HG03558 (cell line): Measurements from ENCODE around the gene GRAMD2B.
"Not testable (repeated sequence)": the region's sequence is repeated elsewhere in the genome, so short reads cannot be mapped to it uniquely, and the experiment has no call there.

ENCODE experiments used
- ATAC-seq: cut with Tn5 transposase; IDR thresholded peaks from one replicate; pipeline ENCODE4 v1.9.1; 2021; ENCODE audit warnings: moderate number of reproducible peaks; ENCODE audit not compliant: unreplicated experiment; ENCODE audit errors: extremely low read depth

Gene GRAMD2B, protein sequence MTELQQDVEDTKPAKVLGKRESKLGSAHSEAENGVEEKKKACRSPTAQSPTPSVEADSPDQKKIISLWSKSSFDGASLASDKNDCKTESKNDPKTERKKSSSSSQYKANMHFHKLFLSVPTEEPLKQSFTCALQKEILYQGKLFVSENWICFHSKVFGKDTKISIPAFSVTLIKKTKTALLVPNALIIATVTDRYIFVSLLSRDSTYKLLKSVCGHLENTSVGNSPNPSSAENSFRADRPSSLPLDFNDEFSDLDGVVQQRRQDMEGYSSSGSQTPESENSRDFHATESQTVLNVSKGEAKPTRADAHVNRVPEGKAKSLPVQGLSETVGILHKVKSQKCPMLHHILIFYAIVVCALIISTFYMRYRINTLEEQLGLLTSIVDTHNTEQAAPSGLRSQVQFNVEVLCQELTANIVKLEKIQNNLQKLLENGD

DNA sequence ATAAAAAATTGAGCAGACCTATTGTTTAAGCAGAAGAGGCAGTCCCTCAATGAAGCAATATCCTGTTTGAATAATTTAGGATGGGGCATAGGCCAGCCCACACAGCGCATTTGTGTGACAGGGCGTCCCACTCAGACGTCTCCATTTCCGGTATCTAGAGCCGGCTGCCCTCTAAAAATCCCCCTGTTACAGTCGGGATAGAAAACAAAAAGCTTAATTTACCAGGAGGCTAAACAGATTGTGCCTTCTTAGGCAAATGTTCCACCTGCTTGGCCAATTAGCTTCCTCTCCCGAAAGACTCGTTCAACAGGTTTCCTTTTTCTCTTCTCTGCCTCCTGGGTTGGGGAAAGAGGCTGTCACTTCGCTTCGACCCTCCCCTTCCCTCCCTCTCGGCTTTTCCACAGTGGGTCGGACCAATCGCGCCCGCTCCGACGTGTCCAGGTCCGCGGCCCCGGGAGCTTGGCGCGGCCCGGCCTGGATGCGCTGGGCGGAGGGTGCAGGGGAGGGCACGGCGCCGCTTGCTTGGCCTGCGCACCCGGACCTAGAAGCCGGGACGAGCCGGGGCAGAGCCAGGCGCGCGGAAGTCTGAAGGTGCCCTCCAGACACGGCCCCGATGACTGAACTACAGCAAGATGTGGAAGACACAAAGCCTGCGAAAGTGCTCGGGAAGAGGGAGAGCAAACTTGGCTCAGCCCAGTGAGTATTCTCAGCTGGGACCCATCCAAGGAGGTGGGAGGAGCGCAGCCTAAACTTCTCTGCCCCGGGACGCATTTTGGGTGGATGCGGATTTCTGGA lies at the start of gene GRAMD2B:
GRAMD2B (plus strand) TSS at position 416 of the 795 bp plus-strand sequence; CDS start at position 614, 198 bp downstream.
- ATAC-seq: peak; percentile 55

DNA sequence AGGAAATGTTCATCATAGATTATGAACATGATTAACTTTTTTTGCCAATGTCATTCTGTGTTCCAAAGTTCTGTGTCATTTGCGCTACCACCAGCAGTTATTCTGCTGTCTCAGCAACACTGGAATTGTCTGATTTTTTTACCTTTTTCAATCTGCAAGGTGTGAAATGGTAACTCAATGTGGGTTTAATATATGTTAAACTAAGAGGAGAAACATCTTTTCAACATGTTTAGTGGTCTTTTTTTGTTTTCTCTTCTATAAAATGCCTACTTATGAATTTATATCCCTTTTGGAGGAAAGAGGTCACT lies 49.1 kb upstream of the GRAMD2B start:
- no peak for ATAC-seq

DNA sequence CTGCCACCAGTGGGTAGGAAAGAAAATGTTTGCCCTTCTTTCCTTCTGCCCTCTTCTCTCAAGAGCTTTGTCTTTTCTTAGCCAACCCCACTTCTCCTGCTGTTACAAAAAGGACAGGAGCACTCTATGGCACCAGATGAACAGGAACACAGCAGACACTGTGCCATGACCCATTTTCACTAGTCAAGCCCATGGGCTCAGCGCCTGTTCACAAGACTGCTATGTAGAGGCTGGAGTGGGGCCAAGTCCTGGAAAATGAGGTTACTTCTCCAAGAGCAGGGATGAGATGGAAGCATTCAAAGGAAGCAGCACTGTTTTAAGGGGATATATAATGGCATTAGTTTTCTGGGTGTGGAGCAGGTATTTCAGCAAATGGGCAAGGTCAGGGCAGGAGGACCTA lies 46.8 kb upstream of the GRAMD2B start:
- ATAC-seq: no peak

DNA sequence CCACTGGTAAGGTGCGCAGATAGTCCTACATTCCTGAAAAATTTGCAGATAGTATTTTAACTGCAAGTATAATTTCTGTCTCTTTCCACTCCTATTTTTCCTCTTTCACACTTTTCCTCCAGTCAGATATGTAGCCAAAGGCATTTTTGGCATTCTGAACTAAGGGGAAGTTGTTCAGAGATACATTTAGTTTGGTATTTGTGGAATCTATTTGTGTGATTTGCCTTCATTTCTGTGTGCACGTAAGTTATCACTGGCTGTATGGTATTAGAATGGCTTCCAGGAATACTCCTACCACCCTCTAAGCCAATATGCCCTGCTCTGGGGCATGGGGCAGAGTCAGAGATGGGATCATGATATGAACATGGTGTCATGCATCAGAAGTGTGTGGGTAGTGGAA lies 45.8 kb upstream of the GRAMD2B start:
- no peak for ATAC-seq

DNA sequence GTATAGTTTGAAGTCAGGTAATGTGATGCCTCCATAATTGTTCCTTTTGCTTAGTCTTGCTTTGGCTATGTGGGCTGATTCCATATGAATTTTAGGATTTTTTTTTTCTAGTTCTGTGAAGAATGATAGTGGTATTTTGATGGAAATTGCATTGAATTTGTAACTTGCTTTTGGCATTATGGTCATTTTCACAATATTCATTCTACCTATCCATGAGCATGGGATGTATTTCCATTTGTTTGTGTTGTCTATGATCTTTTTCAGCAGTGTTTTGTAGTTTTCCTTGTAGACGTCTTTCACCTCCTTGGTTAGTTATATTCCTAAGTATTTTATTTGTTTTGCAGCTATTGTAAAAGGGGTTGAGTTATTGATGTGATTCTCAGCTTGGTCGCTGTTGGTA lies 42.9 kb upstream of the GRAMD2B start:
- not testable (repeated sequence) for ATAC-seq

DNA sequence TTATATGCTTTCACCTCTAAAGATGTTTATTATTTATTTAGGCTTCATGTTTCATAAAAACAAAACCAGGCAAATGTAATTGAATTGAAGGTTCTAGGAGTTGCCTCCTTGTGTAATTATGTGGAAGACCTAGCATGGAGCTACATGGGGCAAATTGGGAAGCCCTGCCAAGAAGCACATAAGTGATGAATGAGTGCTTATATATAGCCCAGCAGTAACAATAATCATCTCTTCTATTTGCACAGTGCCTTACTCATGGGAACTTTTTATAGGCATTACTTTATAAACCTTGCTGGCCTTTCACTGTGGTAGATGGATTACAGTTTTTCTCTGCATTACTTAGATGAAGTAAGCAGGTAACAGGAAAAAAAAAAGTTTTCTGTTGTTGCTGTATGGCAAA lies 40.0 kb upstream of the GRAMD2B start:
- no peak for ATAC-seq

DNA sequence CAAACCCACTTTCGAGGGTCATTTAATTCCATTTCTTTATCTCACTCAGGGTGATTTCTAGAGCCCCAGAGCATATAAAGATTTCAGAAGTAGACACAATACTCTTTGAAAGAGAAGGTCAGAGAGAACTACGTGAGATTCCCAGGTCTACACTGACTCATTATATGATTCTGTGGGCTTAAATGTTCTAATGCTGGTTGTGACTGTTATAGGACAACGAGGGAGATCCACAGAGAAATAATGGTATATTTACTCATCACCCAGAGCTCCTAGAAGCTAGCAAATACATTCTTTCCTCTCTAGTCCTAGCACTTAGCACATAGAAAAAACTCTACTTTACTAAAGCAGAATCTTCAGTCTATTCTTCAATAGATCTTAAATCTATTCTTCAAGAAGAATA lies 39.4 kb upstream of the GRAMD2B start:
- no peak for ATAC-seq

DNA sequence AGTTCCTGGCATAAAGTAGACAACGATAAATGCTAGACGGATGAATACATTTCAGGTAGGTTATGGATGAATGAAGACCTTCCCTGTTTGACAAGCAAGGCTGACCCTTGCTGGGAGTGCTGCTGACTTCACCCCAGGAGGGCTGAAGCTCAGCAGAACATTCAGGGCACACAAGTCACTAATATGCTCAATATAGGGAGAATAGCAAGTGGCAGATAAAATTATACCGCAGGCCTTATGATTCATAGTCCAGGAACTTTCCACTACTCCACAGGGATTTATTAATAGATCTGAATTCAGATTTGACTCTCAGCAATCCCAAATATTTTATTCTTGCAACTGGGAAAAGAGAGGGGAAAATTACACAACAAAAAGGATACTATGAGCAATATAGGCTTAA lies 38.2 kb upstream of the GRAMD2B start:
- no peak for ATAC-seq

DNA sequence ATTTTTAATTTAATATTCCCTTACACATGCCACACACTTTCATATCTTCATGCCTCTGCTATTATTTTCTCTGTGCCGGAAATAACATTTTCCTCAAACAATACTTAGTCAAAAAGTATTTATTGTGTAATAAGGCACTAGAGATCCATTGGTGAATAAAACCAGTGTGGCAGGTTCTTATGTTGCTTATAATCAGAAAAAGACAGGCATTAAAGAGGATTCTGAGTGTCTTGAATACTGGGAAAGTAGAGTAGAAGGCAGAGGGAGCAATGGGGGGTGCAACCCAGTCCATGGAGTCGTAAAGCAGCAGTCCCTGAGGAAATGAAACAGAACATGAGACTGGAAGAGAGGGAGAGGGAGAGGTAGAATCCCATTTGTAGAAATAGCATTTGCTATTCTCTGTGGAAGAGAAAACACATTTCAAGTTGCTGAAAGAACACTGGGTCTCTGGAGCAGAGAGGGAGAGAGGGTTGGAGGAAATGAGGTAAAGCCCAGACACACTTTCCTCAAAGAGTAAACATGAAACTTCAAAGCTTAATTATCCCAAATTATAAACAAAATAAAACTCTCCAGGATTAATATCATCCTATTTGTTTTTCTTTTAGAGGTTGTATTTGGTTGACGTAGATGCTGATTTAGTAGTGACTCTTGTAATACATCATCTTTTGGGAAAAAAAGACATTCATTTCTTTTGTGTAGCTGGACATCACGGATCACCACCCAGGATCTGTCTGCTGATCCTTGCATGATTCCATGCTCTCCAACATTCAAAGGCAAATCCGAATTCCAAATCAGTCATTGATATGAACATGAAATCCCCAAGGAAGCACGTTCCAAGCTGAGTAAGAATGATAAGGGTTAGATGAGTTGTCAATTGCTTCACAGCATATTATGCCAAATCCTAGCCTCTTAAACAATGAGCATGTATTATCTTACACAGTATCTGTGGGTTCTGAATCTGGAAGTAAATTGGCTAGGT lies 37.4 kb upstream of the GRAMD2B start:
- no peak for ATAC-seq

DNA sequence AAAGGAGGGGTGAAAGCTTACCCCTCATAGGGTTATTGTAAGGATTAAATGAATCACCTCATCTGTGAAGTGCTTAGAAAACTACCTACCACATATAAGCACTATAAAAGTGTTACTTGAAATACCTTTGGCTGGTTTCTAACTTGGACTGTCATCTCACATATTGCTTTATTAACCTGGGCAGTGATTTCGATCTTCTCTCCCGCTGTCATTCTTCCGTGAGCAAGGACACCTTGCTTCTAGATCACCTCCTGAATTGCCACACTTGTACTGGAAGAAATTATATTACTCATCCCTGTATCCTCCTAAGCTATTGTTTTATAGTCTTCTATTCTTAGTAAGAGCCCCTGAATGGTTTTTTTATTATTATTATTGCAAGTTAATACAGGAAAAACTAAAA lies 34.0 kb upstream of the GRAMD2B start:
- ATAC-seq: no peak

DNA sequence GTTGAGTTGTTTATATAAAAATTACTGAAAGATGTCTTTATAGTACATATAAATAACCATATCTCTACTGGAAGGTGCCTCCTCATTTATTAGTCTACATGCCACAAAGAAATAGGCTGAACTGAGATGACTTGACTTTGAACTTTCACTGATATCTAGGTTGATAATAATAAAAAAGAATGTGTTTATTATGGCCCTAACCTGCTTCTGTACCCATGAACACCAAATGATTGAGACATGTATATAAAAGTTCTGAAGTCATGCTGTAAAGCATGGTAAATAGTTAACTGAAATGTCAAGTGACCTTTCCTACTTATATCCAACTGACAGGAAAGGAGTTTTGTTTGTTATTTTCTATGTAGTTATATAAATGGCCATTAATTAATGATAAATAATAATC lies 33.2 kb upstream of the GRAMD2B start:
- ATAC-seq: no peak

DNA sequence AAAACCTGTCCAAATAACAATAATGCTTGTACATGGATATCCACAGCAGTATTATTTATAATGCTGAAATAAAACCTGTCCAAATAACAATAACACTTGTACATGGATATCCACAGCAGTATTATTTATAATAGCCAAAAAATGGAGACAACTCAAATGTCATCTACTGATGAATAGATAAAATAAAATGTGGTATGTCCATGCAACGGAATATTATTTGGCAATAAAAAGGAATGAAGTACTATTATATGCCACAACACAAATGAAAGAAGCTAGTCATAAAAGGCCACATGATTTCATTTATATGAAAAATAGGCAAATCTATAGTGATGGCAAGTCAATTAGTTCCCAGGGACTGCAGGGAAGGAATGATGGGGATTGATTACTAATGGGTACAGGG lies 31.8 kb upstream of the GRAMD2B start:
- ATAC-seq: no peak

DNA sequence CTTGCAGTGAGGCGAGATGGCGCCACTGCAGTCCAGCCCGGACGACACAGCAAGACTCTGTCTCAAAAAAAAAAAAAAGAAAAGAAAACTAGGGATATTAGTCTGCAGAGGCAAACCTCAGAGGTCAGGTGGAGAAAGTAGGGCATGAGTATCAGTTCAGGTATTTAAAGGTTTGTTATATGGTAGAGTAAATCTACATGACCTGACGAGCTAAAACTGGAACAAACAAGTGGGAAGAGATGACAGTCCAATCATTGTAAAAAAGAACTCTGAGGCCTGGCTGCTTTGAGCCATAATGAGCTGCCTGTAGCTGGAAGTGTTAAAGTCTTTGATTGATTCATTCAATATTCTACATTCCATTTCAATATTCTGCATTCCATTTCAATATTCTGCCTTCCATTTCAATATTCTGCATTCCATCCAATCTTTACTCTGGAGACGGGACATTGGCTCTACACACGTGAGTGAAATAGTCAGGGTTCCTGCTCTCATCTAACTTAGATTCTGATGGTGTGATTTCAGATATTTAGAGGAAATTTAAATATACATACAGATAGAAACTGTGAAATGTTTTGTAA lies 28.9 kb upstream of the GRAMD2B start:
- ATAC-seq: no peak

DNA sequence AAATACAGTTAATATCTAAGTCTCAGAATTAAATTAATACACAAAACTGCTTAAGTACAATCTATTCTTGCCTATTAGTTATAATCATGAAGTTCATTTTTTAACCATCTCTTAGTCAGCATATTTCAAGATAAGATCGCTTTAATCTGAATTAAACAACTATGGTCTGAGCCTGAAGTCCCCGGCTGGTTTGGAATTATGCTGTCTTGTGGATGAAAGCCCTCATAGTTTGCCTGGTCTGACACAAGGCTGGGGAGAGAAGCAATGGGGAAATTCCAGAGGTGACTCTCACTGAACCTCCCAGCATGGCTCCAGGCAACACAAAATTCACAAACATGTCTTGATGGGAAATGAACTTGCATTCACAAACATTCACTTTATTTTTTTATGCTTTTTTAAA lies 28.0 kb upstream of the GRAMD2B start:
- ATAC-seq: no peak

DNA sequence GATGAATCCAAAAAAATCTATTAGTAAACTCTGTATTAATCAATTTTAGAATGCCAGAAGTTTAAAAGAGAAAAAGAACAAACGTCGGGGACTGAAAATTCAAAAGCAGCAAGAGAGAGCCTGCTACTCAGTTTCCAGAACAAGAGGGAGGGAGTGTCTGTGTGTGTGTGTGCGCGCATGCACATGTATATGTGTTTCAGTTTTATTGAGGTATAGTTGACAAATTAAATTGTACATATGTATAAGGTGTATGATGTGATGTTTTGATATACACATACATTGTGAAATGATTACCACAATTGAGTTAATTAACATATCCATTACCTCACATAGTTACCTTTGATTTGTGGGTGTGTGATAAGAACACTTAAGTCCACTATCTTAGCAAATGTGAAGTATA lies 27.6 kb upstream of the GRAMD2B start:
- ATAC-seq: no peak

DNA sequence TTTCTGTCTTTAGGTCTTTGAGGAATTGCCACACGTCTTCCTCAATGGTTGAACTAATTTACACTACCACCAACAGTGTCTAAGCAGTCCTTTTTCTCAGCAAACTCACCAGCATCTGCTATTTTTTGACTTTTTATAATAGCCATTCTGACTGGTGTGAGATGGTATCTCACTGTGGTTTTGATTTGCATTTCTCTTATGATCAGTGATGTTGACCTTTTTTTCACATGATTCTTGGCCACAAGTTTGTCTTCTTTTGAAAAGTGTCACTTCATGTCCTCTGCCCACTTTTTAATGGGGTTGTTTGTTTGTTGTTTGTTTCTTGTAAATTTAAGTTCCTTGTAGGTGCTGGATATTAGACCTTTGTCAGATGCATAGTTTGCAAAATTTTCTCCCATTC lies 26.5 kb upstream of the GRAMD2B start:
- ATAC-seq: not testable (repeated sequence)

DNA sequence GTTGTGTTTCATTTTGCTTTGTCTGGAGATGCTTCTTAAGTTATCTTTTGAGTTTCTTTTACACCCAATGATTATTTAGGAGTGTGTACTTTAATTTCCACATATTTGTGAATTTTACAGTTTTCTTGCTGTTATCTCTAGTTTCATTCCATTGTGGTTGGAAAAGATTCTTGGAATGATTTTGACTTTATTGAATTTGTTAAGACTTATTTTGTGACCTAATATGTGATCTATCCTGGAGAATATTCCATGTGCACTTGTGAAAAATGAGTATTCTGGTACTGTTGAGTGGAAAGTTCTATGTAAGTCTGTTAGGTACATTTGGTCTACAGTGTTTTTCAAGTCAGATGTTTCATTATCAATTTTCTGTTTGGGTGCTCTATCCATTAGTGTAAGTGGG lies 24.4 kb upstream of the GRAMD2B start:
- ATAC-seq: no peak

DNA sequence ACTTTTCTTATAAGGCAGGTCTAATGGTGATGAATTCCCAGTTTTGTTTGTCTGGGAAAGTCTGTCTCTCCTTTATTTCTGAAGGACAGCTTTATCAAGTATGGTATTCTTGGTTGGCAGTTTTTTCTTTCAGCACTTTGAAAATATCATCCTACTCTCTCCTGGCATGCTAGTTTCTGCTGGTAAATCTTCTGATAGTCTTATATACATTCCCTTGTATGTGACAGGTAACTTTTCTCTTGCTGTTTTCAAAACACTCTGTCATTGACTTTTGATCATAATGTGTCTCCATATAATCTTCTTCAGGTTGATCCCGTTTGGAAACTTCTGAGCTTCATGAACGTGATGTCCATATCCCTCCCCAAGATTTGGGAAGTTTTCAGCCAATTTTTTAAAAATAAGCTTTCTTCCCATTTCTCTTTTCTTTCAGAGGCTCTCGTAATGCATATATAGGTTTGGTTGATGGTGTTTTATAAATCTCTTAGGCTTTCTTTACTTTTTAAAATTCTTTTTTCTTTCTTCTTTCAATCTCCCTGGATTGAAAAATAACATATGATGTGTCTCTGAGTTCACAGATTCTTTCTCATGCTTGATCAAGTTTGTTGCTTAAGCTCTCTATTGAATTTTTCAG lies 22.5 kb upstream of the GRAMD2B start:
- no peak for ATAC-seq

DNA sequence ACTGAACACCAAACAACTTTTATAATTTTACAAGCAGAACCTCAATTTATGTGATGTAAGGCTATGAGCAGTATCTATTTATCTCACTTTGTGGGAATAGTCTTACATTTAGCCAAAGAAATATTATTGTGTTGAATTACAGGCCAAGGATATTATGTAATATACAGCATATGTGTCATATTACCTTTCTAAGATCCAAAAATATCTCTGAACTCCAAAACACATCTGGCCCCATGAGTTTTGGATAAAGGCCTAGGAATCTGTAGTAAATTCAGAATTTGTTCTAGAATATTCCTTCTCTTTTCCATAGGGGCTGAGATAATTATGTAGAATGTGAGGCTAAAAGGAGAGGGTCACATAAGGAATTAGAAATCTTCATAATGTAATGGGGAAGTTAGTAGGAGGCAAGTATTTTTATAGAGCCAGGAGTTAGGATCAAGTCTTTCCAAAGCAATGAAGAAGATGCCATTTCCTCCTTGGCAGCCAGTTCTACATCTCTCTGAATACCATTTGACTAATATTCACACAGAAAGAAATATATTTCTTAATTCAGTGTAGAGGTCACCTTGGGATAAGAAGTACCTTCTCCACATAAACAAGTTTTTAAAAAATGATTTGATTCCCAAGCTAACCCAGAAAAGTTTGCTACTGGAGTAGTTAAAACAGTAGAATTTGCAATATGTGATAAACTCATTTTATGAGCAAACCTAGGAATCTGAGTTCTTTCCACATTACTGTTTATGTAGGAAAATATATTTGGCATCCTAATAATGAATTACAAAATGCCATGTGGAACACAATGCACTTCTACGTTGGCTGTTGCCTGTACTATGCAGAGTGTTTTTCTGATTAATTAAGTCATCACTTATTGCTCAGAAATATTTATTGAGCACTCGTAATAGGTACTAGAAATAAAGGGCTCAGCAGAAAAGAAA lies 20.3 kb upstream of the GRAMD2B start:
- no peak for ATAC-seq
